ENCODE results near the gene LLCFC1.
"Not testable (repeated sequence)": the region's sequence is repeated elsewhere in the genome, so short reads cannot be mapped to it uniquely, and the experiment has no call there.

DNA sequence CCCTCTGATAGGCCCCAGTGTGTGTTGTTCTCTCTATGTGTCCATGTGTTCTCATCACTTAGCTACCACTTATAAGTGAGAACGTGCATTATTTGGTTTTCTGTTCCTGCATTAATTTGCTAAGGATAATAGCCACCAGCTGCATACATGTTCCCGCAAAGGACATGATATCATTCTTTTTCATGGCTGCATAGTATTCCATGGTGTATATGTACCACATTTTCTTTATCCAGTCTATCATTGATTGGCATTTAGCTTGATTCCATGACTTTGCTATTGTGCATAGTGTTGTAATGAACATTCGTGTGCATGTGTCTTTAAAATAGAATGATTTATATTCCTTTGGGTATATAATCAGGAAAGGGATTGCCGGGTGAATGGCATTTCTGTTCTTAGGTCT, 39.1 kb downstream of the LLCFC1 start:
- TF ChIP-seq, protein P1, sequence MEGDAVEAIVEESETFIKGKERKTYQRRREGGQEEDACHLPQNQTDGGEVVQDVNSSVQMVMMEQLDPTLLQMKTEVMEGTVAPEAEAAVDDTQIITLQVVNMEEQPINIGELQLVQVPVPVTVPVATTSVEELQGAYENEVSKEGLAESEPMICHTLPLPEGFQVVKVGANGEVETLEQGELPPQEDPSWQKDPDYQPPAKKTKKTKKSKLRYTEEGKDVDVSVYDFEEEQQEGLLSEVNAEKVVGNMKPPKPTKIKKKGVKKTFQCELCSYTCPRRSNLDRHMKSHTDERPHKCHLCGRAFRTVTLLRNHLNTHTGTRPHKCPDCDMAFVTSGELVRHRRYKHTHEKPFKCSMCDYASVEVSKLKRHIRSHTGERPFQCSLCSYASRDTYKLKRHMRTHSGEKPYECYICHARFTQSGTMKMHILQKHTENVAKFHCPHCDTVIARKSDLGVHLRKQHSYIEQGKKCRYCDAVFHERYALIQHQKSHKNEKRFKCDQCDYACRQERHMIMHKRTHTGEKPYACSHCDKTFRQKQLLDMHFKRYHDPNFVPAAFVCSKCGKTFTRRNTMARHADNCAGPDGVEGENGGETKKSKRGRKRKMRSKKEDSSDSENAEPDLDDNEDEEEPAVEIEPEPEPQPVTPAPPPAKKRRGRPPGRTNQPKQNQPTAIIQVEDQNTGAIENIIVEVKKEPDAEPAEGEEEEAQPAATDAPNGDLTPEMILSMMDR (IDR thresholded peaks at IDR 0.05; ENCODE audit: low read depth, low read length, missing input control) = not testable (repeated sequence)
- TF ChIP-seq SP1, YY1, FOXA1 (IDR thresholded peaks at IDR 0.05): not testable (repeated sequence)
- TF ChIP-seq, protein P2, sequence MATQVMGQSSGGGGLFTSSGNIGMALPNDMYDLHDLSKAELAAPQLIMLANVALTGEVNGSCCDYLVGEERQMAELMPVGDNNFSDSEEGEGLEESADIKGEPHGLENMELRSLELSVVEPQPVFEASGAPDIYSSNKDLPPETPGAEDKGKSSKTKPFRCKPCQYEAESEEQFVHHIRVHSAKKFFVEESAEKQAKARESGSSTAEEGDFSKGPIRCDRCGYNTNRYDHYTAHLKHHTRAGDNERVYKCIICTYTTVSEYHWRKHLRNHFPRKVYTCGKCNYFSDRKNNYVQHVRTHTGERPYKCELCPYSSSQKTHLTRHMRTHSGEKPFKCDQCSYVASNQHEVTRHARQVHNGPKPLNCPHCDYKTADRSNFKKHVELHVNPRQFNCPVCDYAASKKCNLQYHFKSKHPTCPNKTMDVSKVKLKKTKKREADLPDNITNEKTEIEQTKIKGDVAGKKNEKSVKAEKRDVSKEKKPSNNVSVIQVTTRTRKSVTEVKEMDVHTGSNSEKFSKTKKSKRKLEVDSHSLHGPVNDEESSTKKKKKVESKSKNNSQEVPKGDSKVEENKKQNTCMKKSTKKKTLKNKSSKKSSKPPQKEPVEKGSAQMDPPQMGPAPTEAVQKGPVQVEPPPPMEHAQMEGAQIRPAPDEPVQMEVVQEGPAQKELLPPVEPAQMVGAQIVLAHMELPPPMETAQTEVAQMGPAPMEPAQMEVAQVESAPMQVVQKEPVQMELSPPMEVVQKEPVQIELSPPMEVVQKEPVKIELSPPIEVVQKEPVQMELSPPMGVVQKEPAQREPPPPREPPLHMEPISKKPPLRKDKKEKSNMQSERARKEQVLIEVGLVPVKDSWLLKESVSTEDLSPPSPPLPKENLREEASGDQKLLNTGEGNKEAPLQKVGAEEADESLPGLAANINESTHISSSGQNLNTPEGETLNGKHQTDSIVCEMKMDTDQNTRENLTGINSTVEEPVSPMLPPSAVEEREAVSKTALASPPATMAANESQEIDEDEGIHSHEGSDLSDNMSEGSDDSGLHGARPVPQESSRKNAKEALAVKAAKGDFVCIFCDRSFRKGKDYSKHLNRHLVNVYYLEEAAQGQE (IDR thresholded peaks at IDR 0.05) = not testable (repeated sequence)
